HepG2 (cell line): Measurements from ENCODE around the gene HNRNPA2B1.

Experiments
- ELF4 ChIP-seq: sonication (generic); formaldehyde crosslinking; IDR thresholded peaks from 2 replicates; pipeline ENCODE4 v1.5.0; 2020; ENCODE audit warnings: missing genetic modification reagents, mild to moderate bottlenecking, moderate library complexity, borderline replicate concordance
- JARID2 ChIP-seq: sonication (generic); formaldehyde crosslinking; IDR thresholded peaks from 2 replicates; pipeline ENCODE4 v1.8.1; 2023; ENCODE audit warnings: missing genetic modification reagents, inconsistent platforms; ENCODE audit not compliant: insufficient replicate concordance
- NR3C1 ChIP-seq: sonication (generic); formaldehyde crosslinking; IDR thresholded peaks from 2 replicates; pipeline ENCODE4 v1.4.0; 2020; ENCODE audit warnings: missing genetic modification reagents
- STAG1 ChIP-seq: sonication (generic); formaldehyde crosslinking; IDR thresholded peaks from 2 replicates; pipeline ENCODE4 v1.4.0; 2020; ENCODE audit warnings: missing genetic modification reagents
- ZNF713 ChIP-seq: sonication (generic); formaldehyde crosslinking; IDR thresholded peaks from 2 replicates; pipeline ENCODE4 v1.4.0; 2020; ENCODE audit warnings: mild to moderate bottlenecking, missing genetic modification reagents
- TF ChIP-seq, protein P1 (sequence below), 2 experiments: IDR thresholded peaks; 2 replicates each; pipeline ENCODE4 v1.6.1; 2011 to 2012; ENCODE audit warnings: low read length in 2 of 2, borderline replicate concordance in 1 of 2, low read depth in 1 of 2, mild to moderate bottlenecking in 1 of 2, moderate library complexity in 1 of 2
- TF ChIP-seq, protein P2 (sequence below): sonication (generic); formaldehyde crosslinking; IDR thresholded peaks from 2 replicates; pipeline ENCODE4 v1.5.0; 2020; ENCODE audit warnings: missing genetic modification reagents

DNA sequence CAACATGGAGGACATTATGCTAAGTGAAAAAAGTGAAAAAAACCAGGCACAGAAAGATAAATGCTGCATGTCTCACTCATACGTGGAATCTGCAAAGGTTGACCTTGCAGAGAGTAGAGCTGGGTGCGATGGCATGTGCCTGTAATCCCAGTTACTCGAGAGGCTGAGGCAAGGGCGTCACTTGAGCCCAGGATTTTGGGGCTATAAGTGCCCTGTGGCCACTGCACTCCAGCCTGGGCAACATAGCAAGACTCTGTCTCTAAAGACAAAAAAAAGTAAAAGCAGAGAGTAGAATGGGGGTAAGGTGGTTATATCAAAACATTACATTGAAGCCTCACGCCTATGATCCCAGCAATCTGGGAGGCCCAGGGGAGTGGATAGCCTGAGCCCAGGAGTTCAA is 23.8 kb upstream of the HNRNPA2B1 start:
- no peak for TF ChIP-seq STAG1 (CRISPR knock-in tag)
- TF ChIP-seq ZNF713 (CRISPR knock-in tag): no peak
- TF ChIP-seq JARID2 (CRISPR knock-in tag): no peak
- TF ChIP-seq, protein P1, sequence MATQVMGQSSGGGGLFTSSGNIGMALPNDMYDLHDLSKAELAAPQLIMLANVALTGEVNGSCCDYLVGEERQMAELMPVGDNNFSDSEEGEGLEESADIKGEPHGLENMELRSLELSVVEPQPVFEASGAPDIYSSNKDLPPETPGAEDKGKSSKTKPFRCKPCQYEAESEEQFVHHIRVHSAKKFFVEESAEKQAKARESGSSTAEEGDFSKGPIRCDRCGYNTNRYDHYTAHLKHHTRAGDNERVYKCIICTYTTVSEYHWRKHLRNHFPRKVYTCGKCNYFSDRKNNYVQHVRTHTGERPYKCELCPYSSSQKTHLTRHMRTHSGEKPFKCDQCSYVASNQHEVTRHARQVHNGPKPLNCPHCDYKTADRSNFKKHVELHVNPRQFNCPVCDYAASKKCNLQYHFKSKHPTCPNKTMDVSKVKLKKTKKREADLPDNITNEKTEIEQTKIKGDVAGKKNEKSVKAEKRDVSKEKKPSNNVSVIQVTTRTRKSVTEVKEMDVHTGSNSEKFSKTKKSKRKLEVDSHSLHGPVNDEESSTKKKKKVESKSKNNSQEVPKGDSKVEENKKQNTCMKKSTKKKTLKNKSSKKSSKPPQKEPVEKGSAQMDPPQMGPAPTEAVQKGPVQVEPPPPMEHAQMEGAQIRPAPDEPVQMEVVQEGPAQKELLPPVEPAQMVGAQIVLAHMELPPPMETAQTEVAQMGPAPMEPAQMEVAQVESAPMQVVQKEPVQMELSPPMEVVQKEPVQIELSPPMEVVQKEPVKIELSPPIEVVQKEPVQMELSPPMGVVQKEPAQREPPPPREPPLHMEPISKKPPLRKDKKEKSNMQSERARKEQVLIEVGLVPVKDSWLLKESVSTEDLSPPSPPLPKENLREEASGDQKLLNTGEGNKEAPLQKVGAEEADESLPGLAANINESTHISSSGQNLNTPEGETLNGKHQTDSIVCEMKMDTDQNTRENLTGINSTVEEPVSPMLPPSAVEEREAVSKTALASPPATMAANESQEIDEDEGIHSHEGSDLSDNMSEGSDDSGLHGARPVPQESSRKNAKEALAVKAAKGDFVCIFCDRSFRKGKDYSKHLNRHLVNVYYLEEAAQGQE (IDR thresholded peaks at IDR 0.05; ENCODE audit: borderline replicate concordance in 1 of 2, low read depth in 1 of 2, low read length in 2 of 2): no peak
- no peak for TF ChIP-seq ELF4 (CRISPR knock-in tag)
- TF ChIP-seq, protein P2, sequence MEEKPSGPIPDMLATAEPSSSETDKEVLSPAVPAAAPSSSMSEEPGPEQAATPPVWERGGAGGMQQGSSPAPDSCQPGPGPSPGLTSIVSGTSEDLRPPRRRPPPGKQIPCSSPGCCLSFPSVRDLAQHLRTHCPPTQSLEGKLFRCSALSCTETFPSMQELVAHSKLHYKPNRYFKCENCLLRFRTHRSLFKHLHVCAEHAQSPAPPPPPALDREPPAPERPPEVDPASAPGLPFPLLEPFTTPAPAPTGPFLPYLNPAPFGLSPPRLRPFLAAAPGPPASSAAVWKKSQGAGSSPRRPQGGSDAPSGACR (CRISPR knock-in tag): no peak
- no peak for TF ChIP-seq NR3C1
